ENCODE data around the gene FAAP20. TPM values are rescaled to one million over a fixed set of nuclear protein-coding genes. Genes with fewer than 3 reads are reported as not detected.
"Not testable (repeated sequence)": the region's sequence is repeated elsewhere in the genome, so short reads cannot be mapped to it uniquely, and the experiment has no call there.

FAAP20 gene
- polyA plus RNA-seq, 3 donors: 19.0 to 30.1 (median 25.8) TPM

DNA sequence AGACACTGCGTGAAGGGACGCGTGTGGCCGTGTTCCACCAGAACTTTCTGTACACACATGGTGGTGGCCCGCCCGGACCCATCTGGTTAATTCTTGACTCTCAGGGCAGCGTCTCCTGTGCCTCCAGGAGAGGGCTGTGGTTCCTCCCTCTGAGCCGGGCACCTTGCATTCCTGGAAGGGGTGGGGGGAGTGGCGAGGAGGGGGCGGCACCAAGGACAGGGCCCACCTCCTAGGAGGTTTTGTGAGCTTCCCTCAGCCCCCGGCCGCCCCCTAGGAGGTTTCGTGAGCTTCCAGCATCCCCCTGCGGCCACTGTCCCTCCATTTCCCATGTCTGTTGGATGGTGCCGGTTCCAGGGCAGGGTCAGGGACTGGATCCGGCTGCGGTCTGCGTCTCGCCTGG lies 28.9 kb downstream of the FAAP20 start:
- no peak for DNase-seq (ENCODE audit: low read depth in 3 of 3, low spot score in 2 of 3)

DNA sequence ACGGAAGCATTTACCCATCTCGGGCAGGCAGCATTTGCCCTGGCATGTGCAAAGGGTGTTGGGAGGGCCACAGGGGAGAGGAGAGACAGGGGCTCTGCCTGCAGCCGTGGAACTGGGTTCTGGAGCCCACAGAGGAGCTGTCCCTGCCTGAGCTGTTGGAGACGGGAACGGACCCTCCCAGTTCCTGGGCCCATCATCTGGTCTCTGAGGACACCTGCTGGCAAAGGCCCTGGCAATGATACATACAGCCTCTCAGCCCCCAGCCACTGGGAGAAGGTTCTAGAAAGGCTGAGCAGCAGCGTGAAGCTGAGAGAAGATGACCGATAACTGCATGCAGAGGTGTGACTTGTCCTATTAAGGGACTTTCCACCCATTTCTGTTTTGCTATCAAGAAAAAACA lies 31.4 kb downstream of the FAAP20 start:
- DNase-seq (ENCODE audit: low read depth in 3 of 3, low spot score in 2 of 3): no peak

GRCh38 chr1:2160451-2161300 lies 33.9 kb downstream of the FAAP20 start:
- DNase-seq (ENCODE audit: low read depth in 3 of 3, low spot score in 2 of 3): no peak

GRCh38 chr1:2159124-2159523 lies 35.4 kb downstream of the FAAP20 start:
- no peak for DNase-seq (ENCODE audit: low read depth in 3 of 3, low spot score in 2 of 3)

DNA sequence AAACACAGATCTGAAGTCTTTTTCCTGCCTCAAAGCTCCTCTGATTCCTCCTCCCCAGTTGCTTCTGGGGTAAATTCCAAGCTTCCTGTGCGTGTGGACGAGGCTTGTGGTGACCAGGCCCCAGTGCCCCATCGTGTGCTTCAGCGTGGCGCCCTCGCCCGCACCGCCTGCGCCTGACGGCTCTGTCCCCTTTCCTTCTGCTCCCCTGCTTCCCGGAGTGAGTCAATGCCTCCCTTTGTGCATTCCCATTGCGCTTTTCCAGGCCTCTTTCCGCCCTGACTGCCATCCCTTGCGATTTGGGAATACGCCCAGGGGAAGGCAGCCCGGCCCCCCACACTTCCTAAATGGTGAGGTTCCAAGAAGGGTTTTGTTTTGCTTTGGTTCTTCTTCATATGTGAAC lies 36.3 kb downstream of the FAAP20 start:
- no peak for DNase-seq (ENCODE audit: low read depth in 3 of 3, low spot score in 2 of 3)

- DNase-seq (ENCODE audit: low read depth in 3 of 3, low spot score in 2 of 3): no peak
Observed at GRCh38 chr1:2157856-2158255, 36.7 kb downstream of the FAAP20 start.

- DNase-seq (ENCODE audit: low read depth in 3 of 3, low spot score in 2 of 3): no peak
Observed at GRCh38 chr1:2156866-2157265, 37.7 kb downstream of the FAAP20 start.

DNA sequence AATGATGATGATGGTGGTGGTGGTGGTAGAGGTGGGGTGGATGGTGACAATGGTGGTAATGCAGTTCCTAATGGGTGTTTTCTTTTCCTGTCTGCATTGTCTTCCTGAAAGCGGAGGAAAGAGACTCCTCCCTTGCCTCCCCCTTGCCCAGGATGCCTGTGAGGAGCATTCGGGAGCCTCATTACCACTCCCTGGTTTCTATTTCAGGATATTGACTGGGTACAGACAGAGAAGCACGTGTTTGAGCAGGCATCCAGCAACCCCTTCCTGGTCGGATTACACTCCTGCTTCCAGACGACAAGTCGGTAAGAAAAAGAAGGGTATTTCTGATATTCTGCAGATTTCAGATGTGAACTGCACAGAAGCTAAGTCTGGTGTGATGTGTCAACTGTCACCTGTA lies 38.8 kb downstream of the FAAP20 start:
- DNase-seq (ENCODE audit: low read depth in 3 of 3, low spot score in 2 of 3): no peak

DNA sequence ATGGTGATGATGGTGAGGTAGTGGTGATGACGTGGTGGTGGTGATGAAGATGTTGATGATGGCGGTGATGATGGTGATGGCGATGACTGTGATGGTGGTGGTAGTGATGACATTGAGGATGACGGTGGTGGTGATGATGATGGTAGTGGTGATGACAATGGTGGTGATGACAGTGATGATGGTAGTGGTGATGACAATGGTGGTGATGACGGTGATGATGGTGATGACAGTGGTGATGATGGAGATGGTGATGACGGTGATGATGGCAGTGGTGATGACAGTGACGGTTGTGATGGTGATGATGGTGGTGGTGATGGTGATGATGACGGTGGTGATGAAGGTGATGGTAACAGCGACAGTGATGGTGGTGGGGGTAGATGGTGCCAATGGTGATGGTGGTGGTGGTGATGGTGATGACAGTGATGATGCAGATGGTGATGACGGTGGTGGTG lies 39.4 kb downstream of the FAAP20 start:
- no peak for DNase-seq (ENCODE audit: low read depth in 3 of 3, low spot score in 2 of 3)

DNA sequence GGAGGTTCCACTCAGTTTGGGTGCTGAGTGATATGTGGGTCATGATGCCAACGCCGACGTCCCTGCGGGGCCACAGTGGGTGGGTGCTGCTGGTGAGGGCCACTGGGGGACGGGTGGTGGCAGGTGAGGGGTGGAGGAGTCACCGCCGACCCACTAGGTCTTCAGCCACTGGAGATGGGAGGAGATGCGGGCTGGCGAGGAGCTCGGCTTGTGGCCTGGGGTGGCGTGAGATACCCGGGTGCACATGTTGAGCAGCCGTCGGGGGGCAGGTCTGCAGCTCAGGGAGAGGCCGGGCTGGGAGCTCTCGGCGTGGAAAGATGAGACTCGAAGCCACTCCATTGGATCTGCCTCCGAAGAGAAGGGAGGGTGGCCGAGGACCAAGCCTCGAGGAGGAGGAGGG lies 40.5 kb downstream of the FAAP20 start:
- no peak for DNase-seq (ENCODE audit: low read depth in 3 of 3, low spot score in 2 of 3)

- no peak for DNase-seq (ENCODE audit: low read depth in 3 of 3, low spot score in 2 of 3)
Observed at GRCh38 chr1:2152954-2153353, 41.6 kb downstream of the FAAP20 start.

GRCh38 chr1:2151911-2152310 lies 42.7 kb downstream of the FAAP20 start:
- no peak for DNase-seq (ENCODE audit: low read depth in 3 of 3, low spot score in 2 of 3)

DNA sequence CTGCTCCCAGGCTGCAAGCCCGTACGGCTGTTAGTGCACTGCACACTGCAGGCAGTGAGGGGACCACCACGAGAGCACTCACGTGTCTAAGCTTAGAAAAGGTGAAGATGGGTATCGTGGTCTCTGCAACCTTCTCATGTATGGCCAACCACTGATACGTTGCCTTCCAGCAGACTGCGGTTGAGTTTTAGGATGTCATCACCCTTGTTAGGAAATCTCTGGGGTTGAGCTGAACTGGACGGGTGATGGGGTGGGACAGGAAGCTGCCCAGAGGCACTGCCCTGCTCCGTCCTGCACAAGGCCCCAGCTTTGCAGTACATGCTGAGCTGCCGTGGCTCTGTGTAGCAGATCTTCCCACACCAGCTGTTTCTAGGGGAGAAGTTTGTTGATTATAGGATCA lies 43.3 kb downstream of the FAAP20 start:
- DNase-seq (ENCODE audit: low read depth in 3 of 3, low spot score in 2 of 3): no peak

DNA sequence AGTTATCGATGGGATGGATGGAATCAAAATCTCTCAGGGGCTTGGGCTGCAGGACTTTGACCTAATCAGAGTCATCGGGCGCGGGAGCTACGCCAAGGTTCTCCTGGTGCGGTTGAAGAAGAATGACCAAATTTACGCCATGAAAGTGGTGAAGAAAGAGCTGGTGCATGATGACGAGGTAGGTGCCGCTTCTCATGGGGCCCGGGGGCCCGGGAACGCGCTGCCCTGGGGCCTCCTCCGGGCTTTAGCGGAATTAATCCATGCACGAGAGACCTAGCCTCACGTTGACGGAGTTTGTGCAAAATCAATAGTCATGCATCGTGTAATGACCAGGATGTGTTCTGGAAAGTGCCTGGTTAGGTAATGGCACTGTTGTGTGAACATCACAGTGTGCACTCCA lies 43.8 kb downstream of the FAAP20 start:
- no peak for DNase-seq (ENCODE audit: low read depth in 3 of 3, low spot score in 2 of 3)

DNA sequence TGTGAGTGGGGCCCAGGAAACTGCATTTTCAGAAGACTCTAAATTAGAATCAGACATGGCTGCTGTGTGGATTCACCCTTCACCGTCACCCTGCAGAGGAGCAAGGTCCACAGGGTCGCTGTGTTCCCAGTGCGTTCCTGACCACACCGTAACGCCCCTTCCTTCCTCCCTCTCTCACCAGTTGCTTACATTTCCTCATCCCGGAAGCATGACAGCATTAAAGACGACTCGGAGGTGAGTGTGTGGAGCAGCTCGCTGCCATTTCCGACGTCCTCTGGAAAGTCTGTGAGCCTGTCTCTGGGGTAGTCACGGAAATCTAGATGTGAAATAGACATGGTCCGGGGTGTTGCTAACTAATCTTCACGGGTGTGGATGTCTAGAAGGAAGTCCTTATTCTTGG lies 45.9 kb downstream of the FAAP20 start:
- DNase-seq (ENCODE audit: low read depth in 3 of 3, low spot score in 2 of 3): no peak

DNA sequence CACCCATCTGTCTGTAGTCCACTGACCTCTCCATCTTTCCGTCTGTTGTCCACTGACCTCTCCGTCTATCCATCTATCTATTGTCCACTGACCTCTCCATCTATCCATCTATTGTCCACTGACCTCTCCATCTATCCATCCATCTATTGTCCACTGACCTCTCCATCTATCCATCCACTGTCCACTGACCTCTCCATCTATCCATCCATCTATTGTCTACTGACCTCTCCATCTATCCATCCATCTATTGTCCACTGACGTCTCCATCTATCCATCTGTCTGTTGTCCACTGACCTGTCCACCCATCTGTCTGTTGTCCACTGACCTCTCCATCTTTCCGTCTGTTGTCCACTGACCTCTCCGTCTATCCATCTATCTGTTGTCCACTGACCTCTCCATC lies 46.7 kb downstream of the FAAP20 start:
- not testable (repeated sequence) for DNase-seq (ENCODE audit: low read depth in 3 of 3, low spot score in 2 of 3)

- no peak for DNase-seq (ENCODE audit: low read depth in 3 of 3, low spot score in 2 of 3)
Observed at GRCh38 chr1:2146836-2147517, 47.6 kb downstream of the FAAP20 start.

- no peak for DNase-seq (ENCODE audit: low read depth in 3 of 3, low spot score in 2 of 3)
Observed at GRCh38 chr1:2145946-2146835, 48.4 kb downstream of the FAAP20 start.

- no peak for DNase-seq (ENCODE audit: low read depth in 3 of 3, low spot score in 2 of 3)
Observed at GRCh38 chr1:2144501-2145090, 50.0 kb downstream of the FAAP20 start.

- DNase-seq (ENCODE audit: low read depth in 3 of 3, low spot score in 2 of 3): no peak
Observed at GRCh38 chr1:2143814-2144500, 50.6 kb downstream of the FAAP20 start.
